ENCODE measurements around the gene TSPAN7. TPM values are rescaled to one million over a fixed set of nuclear protein-coding genes. Genes with fewer than 3 reads are reported as not detected.

The TSPAN7 gene
- total and polyA plus RNA-seq, 9 of the 15 experiments (the other 6 are each of a cell fraction or from before 2014, with no cell fraction given) = 0.07 to 0.29 (median 0.12) TPM; not detected in 1

DNA sequence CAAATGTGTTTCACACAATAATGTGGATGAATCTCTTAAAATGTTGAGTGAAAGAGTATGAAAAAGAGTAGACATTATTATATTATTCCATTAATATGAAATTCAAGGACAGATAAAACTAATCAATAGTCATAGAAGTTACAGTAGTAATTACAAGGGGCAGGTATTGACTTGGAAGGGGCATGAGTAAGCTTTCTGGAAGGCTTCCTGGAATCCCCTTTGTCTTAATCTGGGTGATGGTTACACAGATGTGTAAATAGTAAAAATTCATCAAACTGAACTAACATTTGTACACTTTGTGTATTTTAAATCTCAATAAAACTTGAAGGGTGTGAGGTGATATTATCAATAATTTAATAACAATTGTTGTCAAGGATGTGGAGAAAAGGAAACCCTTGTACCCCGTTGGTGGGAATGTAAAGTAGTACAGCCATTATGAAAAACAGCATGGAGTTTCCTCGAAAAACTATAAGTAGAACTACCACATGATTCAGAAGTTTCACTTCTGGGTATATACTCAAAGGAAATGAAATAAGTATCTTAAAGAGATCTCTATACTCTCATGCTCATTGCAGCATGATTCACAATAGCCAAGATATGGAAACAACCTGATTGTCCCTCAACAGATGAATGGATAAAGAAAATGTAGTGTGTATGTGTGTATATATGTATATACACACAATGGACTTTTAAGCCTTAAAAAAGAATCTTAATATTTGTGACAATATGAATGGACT is 143.0 kb downstream of the TSPAN7 start (continued):
- TF ChIP-seq, protein P1, sequence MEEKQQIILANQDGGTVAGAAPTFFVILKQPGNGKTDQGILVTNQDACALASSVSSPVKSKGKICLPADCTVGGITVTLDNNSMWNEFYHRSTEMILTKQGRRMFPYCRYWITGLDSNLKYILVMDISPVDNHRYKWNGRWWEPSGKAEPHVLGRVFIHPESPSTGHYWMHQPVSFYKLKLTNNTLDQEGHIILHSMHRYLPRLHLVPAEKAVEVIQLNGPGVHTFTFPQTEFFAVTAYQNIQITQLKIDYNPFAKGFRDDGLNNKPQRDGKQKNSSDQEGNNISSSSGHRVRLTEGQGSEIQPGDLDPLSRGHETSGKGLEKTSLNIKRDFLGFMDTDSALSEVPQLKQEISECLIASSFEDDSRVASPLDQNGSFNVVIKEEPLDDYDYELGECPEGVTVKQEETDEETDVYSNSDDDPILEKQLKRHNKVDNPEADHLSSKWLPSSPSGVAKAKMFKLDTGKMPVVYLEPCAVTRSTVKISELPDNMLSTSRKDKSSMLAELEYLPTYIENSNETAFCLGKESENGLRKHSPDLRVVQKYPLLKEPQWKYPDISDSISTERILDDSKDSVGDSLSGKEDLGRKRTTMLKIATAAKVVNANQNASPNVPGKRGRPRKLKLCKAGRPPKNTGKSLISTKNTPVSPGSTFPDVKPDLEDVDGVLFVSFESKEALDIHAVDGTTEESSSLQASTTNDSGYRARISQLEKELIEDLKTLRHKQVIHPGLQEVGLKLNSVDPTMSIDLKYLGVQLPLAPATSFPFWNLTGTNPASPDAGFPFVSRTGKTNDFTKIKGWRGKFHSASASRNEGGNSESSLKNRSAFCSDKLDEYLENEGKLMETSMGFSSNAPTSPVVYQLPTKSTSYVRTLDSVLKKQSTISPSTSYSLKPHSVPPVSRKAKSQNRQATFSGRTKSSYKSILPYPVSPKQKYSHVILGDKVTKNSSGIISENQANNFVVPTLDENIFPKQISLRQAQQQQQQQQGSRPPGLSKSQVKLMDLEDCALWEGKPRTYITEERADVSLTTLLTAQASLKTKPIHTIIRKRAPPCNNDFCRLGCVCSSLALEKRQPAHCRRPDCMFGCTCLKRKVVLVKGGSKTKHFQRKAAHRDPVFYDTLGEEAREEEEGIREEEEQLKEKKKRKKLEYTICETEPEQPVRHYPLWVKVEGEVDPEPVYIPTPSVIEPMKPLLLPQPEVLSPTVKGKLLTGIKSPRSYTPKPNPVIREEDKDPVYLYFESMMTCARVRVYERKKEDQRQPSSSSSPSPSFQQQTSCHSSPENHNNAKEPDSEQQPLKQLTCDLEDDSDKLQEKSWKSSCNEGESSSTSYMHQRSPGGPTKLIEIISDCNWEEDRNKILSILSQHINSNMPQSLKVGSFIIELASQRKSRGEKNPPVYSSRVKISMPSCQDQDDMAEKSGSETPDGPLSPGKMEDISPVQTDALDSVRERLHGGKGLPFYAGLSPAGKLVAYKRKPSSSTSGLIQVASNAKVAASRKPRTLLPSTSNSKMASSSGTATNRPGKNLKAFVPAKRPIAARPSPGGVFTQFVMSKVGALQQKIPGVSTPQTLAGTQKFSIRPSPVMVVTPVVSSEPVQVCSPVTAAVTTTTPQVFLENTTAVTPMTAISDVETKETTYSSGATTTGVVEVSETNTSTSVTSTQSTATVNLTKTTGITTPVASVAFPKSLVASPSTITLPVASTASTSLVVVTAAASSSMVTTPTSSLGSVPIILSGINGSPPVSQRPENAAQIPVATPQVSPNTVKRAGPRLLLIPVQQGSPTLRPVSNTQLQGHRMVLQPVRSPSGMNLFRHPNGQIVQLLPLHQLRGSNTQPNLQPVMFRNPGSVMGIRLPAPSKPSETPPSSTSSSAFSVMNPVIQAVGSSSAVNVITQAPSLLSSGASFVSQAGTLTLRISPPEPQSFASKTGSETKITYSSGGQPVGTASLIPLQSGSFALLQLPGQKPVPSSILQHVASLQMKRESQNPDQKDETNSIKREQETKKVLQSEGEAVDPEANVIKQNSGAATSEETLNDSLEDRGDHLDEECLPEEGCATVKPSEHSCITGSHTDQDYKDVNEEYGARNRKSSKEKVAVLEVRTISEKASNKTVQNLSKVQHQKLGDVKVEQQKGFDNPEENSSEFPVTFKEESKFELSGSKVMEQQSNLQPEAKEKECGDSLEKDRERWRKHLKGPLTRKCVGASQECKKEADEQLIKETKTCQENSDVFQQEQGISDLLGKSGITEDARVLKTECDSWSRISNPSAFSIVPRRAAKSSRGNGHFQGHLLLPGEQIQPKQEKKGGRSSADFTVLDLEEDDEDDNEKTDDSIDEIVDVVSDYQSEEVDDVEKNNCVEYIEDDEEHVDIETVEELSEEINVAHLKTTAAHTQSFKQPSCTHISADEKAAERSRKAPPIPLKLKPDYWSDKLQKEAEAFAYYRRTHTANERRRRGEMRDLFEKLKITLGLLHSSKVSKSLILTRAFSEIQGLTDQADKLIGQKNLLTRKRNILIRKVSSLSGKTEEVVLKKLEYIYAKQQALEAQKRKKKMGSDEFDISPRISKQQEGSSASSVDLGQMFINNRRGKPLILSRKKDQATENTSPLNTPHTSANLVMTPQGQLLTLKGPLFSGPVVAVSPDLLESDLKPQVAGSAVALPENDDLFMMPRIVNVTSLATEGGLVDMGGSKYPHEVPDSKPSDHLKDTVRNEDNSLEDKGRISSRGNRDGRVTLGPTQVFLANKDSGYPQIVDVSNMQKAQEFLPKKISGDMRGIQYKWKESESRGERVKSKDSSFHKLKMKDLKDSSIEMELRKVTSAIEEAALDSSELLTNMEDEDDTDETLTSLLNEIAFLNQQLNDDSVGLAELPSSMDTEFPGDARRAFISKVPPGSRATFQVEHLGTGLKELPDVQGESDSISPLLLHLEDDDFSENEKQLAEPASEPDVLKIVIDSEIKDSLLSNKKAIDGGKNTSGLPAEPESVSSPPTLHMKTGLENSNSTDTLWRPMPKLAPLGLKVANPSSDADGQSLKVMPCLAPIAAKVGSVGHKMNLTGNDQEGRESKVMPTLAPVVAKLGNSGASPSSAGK (IDR thresholded peaks at IDR 0.05) = no peak
- TF ChIP-seq MEF2D (tag; conservative IDR thresholded peaks at IDR 0.05; ENCODE audit: low read depth) = no peak
- no peak for TF ChIP-seq IRF2 (CRISPR knock-in tag; IDR thresholded peaks at IDR 0.05)
